Hematopoietic multipotent progenitor cell treated with erythropoietin and hydrocortisone succinate and interleukin-3 and kit ligand, for 15 days (in vitro differentiated cells): Measurements from ENCODE around the gene FAM50A.

Source experiments
- DNase-seq: peaks from one replicate; pipeline ENCODE4 v3.0.0-alpha.2; 2015; ENCODE audit warnings: low spot score

Gene FAM50A

DNA sequence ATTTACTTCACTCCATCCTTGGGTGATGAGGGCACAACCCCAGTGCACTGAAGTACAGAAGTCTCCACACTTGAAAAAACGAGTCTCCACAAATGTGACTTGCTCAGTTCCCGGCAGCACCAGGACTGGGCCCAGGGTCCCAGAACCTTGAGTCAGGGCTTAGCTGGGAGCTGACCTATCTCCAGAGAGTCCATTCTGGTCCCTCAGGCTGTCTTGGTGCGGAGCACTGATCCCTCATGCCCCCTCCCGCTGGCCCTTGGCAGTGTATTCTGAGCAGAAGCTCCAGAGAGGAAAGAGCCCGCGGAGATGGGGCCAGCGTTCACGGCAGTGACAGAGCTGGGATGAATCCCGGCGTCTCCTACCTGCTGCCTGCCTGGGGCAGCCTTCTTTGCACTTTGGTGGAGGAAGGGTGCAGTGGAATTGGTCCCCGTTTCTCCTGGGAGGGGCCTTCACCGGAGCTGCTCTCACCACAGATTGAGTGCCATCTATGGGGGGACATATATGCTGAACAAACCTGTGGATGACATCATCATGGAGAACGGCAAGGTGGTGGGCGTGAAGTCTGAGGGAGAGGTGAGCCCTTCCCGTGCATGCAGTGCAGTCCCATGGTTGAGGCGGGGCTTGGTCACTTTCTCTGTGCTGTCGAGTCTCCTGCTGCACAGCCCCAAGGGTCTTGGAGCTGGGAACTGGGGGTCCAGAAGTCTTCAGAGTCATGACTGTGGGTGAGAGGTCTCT, 3.2 kb upstream of the FAM50A start:
- DNase-seq = no peak

- DNase-seq = no peak
Observed at GRCh38 chrX:154441564-154441963, 2.4 kb upstream of the FAM50A start.

- DNase-seq = no peak
Observed at GRCh38 chrX:154441984-154442707, 1.8 kb upstream of the FAM50A start.

GRCh38 chrX:154443479-154443910, 446 bp upstream of the FAM50A start:
- no peak for DNase-seq

GRCh38 chrX:154444755-154445246, 860 bp downstream of the FAM50A start:
- DNase-seq = no peak

GRCh38 chrX:154445776-154446175, 1.8 kb downstream of the FAM50A start:
- no peak for DNase-seq

- no peak for DNase-seq
Observed at GRCh38 chrX:154446430-154446829, 2.5 kb downstream of the FAM50A start.

DNA sequence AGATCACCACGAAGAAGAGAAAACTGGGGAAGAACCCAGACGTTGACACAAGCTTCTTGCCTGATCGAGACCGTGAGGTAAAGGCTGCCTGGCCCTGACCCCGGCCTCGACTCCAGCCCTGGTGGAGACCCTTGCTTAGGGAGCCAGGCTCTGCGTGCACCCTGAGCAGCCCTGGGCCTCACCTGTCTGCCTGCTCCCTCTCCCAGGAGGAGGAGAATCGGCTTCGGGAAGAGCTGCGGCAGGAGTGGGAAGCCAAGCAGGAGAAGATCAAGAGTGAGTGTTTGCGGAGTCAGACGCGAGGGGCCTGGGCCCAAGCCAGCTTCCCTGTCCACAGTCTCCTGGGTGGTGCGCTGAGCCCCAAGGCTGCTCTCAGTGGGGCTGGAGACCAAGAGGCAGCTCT, 4.5 kb downstream of the FAM50A start:
- DNase-seq = no peak

- no peak for DNase-seq
Observed at GRCh38 chrX:154449618-154450017, 5.7 kb downstream of the FAM50A start.

DNA sequence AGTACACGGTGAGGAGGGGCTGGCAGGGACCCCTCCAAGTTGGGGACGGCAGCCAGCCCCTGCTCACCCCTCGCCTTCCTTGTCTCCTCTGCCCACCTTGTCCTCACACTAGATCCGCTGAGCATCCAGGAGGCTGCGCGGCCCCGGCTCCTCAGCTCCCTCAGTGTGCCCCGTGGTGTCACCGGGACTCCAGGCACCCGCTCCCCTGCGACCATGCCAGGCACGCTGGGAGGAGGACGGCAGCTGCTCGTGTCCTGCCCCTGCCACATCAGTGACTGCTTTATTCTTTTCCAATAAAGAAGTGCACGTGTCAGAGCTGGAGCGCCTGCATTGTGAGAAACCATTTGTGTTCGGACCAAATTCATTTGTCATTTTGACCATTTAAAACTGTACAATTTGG, 6.4 kb downstream of the FAM50A start:
- DNase-seq = no peak

DNA sequence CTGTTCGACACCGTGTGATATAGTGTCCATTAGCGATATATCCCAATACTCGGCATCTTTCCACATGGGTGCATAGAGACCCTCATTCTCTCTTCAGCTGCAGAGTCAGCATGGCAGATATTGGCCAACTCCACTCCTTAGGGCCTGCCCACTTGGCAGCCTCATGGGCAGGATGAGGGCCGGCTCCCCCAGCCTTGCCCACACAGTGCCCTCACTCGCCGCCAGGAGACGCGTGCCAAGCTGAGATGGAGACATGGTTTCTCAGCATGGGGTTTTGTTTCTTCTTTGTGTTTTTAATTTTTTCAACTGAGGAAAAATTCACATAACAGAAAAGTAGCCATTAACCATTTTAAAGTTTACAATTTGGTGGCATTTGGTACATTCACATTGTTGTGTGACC, 8.9 kb downstream of the FAM50A start:
- DNase-seq = no peak

DNA sequence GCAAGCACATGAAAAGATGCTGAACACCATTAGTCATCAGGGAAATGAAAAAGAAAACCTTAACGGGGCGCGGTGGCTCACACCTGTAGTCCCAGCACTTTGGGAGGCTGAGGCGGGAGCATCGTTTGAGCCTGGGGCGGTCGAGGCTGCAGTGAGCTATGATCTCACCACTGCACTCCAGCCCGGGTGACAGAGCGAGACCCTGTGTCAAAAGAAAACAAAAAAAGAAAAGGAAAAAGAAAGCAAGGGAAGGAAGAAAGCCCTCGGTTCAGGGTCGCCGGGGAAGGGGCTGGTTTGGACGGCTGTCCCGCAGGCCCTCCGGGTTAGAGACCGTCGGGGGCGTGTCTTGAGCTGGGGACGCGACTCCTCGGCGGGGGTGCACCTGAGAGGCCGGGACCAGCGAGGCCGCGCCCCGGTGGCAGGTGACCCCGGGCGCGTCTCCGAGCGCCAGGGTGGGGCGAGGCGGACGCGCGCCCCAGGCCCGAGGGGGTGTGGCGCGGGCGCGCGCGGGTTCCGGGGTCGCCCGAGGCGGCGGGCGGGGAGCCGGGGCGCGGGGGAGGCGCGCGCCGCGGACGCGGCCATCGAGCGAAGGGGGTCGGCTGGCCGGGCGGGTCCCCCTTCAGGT, 13.7 kb downstream of the FAM50A start:
- DNase-seq = no peak

DNA sequence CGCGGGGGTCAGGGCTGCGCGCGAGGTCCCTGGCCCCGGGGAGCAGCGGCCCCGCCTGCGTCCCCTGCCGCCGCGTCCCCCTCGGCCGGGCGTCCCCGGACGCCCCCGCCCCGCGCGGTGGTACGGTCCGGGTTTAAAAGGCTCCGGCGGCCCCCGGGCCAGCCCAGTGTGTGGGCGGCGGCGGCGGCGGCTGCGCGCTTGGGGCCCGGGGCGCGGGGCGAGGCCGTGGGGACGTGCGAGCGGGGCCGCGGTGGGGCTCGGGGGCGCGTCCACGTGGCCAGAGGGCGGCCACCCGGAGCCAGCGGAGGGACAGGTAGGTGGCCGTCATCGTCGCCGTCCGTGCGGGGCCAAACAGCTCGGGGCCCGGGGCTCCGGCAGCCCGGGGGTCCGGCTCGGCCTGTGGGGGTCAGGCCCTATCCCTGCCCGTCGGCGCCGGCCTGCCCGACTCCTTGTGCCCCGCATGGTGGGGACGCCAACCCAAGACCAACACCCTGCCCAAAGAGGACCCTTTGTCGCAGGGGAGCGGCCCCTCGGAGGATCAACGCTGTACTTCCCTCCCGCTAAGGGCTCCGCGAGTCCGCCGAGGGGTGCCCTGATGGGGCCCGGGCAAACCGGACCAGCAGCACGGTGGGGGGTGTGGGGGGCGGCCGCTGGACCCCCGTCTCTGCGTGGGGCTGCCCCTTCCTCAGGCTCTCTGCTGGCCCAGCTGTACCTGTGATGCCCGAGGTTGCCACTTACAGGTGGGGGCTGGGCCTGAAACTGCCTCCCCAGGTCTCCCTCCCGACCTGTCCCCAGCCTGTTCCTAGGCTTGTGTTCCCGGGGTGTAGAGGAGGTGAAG, 14.4 kb downstream of the FAM50A start, which contains the start of gene PLXNA3:
Gene PLXNA3, plus strand, starts transcription at position 166 of the 838 bp plus-strand sequence. CDS start 1,903 bp downstream, outside the sequence.
- DNase-seq = no peak

DNA sequence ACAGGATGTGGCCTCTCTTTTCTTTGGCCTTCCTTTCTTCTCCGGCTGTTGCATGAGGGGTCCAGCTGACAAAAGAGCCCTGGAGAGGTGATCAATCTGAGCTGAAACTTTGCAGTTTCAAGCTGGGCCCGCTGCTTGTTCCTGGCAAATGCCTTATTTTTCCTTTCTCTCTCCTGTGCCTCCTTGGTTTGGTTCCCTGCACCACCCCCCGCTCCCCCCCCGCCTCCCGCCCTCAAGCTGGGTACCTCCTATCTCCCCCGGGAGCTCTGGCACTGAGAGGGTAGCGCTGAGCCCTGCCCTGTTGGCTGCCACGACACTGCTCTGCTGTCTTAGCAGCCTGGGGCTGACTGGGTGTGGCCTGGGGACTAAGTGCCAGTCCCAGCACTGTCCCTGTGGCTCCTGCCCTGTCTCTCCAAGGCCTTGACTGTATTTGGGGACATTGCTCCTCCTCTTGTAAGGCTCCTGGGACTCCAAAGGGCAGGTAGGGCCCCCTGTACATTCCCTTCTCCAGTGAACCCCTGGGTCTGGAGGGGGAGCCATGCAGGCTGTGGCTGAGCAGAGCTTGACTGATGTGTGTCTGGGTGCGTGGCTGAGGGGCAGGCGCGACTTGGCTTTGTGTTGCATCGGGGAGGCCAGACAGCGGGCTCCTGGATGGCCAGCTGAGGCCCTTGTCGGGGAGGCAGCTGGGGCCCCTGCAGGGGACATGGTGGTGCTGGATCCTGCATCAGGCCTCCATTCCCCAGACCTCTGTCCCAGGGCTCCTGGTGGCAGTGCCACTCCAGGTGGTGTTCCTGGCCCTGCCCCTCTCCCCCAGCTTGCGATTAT, 15.2 kb downstream of the FAM50A start:
- DNase-seq = peak; percentile 54

GRCh38 chrX:154459832-154460231, 15.9 kb downstream of the FAM50A start:
- DNase-seq = no peak

GRCh38 chrX:154460326-154460725, 16.4 kb downstream of the FAM50A start:
- DNase-seq = no peak

GRCh38 chrX:154462396-154462795, 18.5 kb downstream of the FAM50A start:
- no peak for DNase-seq

DNA sequence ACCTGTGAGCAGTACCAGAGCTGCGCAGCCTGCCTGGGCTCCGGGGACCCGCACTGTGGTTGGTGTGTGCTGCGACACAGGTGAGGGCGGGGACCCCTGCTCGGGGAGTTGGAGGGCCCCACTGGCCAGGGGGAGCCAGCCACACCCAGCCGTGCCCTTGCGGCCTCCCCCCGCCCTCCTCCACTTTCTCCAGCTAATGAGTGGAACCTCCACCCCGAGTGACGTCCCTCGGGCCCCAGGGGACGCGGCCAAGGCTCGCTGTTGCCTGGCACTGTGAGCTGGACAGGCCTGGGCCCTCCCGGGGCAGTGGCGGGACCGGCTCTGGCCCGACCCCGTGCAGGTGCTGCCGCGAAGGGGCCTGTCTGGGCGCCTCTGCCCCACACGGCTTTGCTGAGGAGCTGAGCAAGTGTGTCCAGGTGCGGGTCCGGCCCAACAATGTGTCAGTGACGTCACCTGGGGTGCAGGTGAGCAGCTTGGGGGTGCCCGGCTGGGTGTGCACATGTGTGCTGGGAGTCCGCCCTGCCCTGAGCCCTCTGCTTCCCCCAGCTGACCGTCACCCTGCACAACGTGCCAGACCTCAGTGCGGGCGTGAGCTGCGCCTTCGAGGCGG, 19.8 kb downstream of the FAM50A start:
- DNase-seq = no peak

GRCh38 chrX:154464806-154465365, 20.9 kb downstream of the FAM50A start:
- DNase-seq = no peak

DNA sequence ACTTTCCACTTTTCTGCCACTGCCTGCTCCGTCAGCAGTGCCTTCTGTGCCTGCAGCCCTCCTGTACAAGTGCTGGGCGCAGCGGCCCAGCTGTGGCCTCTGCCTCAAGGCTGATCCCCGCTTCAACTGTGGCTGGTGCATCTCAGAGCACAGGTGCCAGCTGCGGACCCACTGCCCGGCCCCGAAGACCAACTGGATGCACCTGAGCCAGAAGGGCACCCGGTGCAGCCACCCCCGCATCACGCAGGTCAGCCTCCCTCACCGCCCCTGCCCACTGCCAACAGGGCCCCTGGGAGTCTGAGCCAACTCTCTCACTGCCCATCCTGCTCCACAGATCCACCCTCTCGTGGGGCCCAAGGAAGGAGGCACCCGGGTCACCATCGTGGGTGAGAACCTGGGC, 21.7 kb downstream of the FAM50A start:
- no peak for DNase-seq
